ENCODE results near the gene KMT5B. TPM values are rescaled to one million over a fixed set of nuclear protein-coding genes. Genes with fewer than 3 reads are reported as not detected.

The KMT5B gene
- total RNA-seq, 2 experiments from 2014 or later = 22.9 to 23.1 TPM

DNA sequence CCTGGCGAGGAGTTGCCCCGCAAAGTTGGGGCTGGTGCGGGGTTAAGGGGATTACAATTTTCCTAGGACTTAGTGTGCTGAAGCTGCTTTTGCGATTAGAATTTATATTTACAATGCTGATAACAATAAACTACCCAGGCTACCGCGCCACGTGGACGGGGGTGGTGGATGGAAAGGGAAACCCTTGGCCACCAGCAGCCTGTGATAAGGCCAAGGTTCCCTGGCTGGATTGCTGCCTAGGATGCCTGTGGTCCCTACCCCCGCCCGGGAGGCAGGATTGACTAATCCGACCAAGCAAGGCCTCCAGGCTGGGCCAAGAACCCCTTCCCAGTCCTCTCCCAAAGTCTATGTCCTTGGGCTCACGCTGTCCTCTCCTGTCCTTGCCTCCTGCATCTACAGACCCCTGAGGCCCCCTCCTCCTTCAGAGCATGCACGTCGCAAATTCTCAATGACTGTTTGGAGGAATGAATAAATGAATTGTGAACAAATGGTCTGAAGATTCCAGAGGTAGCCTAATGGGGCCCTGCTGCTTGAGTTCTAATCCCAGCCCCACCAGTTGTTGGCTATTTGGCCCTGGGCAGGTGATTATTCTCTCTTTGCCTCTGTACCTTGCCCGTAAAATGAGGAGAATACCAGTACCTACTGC lies 84.3 kb downstream of the KMT5B start:
- H3K36me3 Mint-ChIP-seq (ENCODE audit: low read depth) = peaks cover 3% of the 10 kb centered on the region
- intact Hi-C loops (cut with DNase I, micrococcal nuclease) = loop anchor here in 1 of 2 experiments (10.0 kb wide), 2 partner anchors 626 to 724 kb away; partner anchors contain the start of genes PPP1CA, TBC1D10C and TESMIN
- POLR2A ChIA-PET = no interaction called here
- ATAC-seq (no peak), DNase-seq (no peak)
- CTCF ChIA-PET = no interaction called here
- peaks cover 3% of the 10 kb centered on the region for H3K4me1 Mint-ChIP-seq
- H3K27me3 Mint-ChIP-seq = peaks cover 15% of the 10 kb centered on the region
- no peak overlapping the region for H3K4me3 Mint-ChIP-seq
- H3K9me3 Mint-ChIP-seq (ENCODE audit: low read depth) = peaks cover 8% of the 10 kb centered on the region
- H3K27ac Mint-ChIP-seq = no peak overlapping the region

DNA sequence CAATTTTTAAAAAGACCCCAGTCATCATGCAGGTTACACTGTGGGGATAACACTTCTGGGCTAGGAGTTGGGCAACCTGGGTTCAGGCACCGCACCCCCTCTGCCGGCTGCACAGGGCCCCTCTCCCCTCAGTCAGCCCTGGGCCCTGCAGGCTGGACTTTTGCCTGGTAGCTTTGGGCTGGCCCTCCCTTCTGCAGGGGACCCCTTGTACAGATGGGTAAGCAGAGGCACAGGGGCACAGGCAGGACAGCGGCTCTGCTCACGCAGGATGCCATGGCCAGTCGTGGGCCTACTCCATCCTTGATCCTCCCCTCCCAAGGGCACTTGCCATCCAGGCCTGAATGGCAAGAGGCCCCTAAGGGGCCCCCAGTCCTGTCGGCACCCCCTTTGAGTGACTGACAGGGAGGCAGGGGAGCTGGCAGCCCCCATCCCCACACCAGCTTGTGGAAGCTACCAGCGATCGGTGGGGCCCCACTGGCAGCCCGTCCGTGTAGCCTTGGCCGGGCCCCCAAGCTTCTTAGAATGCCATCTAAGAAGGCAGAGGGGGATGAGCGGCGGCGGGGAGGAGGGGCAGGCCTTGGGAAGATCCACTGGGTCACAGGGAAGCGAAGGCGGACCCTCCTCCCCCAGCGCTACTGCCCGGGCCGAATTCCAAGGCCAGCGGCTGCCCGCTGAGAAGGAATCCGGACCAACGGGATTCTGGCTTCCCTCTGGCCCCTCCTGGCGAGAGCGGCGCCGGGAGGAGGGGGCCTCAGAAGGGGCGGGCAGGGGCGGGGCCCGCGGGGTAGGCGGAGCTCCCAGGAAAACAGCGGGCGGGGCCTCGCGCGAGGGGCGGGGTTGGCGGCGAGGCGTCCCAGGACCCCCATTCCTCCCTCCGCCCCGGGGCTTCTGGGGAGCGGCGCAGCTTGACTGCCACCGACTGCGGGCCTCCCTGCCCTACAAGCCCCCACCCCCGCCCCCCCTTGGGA lies 85.1 kb downstream of the KMT5B start:
- Mint-ChIP-seq H3K4me1 (peaks cover 3% of the 10 kb centered on the region), H3K27me3 (peaks cover 15% of the 10 kb centered on the region), H3K27ac (no peak overlapping the region), H3K4me3 (no peak overlapping the region), H3K36me3 (ENCODE audit: low read depth) (peaks cover 2% of the 10 kb centered on the region), H3K9me3 (ENCODE audit: low read depth) (peaks cover 7% of the 10 kb centered on the region)
- CTCF ChIA-PET = no interaction called here
- intact Hi-C loops (cut with DNase I, micrococcal nuclease) = loop anchor here in 1 of 2 experiments (10.0 kb wide), 2 partner anchors 627 to 723 kb away; partner anchors contain the start of genes PPP1CA, TBC1D10C and TESMIN
- POLR2A ChIA-PET = interaction anchor here (0.7 kb wide), 1 partner anchor 10 kb away, joined by 3 read pairs; no protein-coding TSS in a partner anchor
- DNase-seq (peak; percentile 16), ATAC-seq (no peak)

DNA sequence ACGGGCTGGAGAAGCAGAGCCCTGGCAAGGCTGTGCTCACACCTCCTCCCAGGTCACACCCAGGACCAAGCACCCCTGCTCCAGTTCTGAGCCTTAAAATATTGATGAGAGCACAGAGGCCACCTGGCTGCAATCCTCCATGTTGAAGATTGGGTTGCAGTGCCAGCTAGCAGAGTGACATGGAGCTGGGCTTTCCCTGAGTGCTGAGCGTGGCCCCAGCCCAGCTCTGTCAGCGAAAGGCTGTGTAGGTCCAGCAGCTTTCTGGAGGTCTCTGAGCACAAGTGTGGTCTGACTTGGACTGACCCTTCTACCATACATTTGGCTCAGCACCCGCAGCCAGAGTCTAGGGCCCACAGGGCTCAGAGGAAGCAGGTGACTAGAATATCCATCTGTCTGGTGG lies 87.9 kb downstream of the KMT5B start:
- intact Hi-C loops (cut with DNase I, micrococcal nuclease) = loop anchor here in 1 of 2 experiments (10.0 kb wide), 2 partner anchors 630 to 720 kb away; partner anchors contain the start of genes PPP1CA, TBC1D10C and TESMIN
- Mint-ChIP-seq H3K27ac (no peak overlapping the region), H3K9me3 (ENCODE audit: low read depth) (no peaks in the 10 kb centered on the region), H3K4me1 (peaks cover 9% of the 10 kb centered on the region), H3K4me3 (no peak overlapping the region), H3K36me3 (ENCODE audit: low read depth) (no peaks in the 10 kb centered on the region), H3K27me3 (peaks cover 15% of the 10 kb centered on the region)
- ChIA-PET POLR2A (no interaction called here), CTCF (interaction anchor here (1.4 kb wide), 1 partner anchor 84 kb away, joined by 4 read pairs; no protein-coding TSS in a partner anchor)
- DNase-seq = no peak
- no peak for ATAC-seq

DNA sequence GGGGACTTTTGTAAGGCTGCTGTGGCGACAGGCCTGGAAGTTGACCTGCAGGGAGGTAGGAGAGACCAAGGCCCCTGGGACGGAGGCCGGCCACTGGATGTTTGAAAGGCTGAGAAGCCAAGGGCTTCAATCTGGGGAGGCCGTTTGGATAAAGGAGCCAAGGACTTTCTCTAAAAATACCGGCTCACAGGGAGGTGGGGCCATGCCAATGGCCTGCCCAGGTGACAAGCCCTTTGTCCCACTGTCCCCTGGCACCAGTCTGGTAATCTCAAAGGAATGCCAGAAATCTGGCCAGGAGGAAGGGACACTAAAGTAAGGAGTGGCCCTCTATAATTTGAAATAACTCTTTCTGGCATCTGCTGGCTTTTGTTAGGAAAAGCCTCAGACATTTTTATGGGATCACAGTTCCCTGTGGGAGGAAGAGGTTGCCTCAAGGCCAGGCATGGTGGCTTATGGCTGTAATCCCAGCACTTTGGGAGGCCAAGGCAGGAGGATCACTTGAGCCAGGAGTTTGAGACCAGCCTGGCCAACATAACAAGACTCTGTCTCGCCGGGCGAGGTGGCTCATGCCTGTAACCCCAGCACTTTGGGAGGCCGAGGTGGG lies 90.1 kb downstream of the KMT5B start:
- CTCF ChIA-PET = no interaction called here
- no peaks in the 10 kb centered on the region for H3K36me3 Mint-ChIP-seq (ENCODE audit: low read depth)
- no peak overlapping the region for H3K27ac Mint-ChIP-seq
- intact Hi-C loops (cut with DNase I, micrococcal nuclease) = loop anchor here in 1 of 2 experiments (5.0 to 10.0 kb wide), 3 partner anchors 632 to 719 kb away; partner anchors contain the start of genes CPT1A, PPP1CA, TBC1D10C and TESMIN
- no peaks in the 10 kb centered on the region for H3K9me3 Mint-ChIP-seq (ENCODE audit: low read depth)
- DNase-seq (no peak), ATAC-seq (no peak)
- POLR2A ChIA-PET = no interaction called here
- H3K27me3 Mint-ChIP-seq = no peaks in the 10 kb centered on the region
- H3K4me1 Mint-ChIP-seq = peaks cover 7% of the 10 kb centered on the region
- H3K4me3 Mint-ChIP-seq = no peak overlapping the region

DNA sequence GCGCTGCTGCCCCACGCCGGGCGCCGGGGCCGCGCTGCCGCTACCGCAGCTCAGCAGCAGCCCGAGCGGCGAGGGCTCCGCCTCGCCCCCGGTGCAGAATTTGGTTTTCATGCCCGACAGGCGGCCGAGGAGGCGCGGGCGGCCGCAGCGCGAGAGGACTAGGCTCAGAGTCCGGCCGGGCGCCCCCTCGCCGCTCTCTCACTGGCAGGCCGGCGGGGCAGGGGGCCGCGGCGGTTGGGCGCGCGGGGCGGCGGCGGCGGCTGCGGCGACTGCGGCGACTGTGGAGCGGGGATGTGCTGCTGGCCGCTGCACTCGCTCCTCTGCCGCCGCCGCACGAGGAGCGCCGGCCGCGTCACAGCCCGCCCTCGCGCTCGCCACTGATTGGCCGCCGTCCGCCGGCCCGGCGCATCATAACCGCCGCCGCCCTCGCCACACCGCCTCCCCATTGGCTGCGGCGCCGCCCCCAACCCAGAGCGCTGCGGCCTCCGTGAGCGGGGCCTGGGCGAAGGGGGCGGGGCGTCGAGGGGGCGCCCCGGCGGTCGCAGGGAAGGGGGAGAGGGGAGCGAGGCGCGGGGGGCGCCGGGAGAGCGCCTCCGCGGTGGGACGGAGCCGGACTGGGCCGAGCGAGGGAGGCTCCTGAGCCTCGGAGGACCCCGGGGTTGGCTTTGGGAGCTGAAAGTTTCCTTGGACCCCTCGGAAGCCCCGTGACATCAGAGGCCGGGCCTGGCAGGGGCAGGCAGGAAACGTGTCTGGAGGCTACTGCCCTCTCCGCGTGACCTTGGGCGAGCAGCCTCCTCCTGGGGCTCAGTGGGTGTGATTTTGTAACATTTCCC lies 91.8 kb downstream of the KMT5B start, which contains the start of gene CHKA:
CHKA (minus strand) TSS at position 322 of the 833 bp plus-strand sequence; CDS start at position 111, 211 bp downstream.
- Mint-ChIP-seq H3K27me3 (no peaks in the 10 kb centered on the region), H3K27ac (peak within 1 kb of the TSS; percentile 68), H3K9me3 (ENCODE audit: low read depth) (no peaks in the 10 kb centered on the region), H3K36me3 (ENCODE audit: low read depth) (no peaks in the 10 kb centered on the region), H3K4me3 (peak within 1 kb of the TSS; percentile 71), H3K4me1 (peaks cover 7% of the 10 kb centered on the region)
- ATAC-seq = peak; percentile 97
- DNase-seq = peak; percentile 94
- POLR2A ChIA-PET = no interaction called here
- CTCF ChIA-PET = no interaction called here
- intact Hi-C loops (cut with DNase I, micrococcal nuclease) = loop anchor here (1.0 to 10.0 kb wide), 11 partner anchors 21 to 721 kb away; partner anchors contain the start of genes CDK2AP2 (in 1 of the 2), CPT1A (in 1 of the 2), NDUFS8 (in 1 of the 2) and PPP1CA (in 1 of the 2)

DNA sequence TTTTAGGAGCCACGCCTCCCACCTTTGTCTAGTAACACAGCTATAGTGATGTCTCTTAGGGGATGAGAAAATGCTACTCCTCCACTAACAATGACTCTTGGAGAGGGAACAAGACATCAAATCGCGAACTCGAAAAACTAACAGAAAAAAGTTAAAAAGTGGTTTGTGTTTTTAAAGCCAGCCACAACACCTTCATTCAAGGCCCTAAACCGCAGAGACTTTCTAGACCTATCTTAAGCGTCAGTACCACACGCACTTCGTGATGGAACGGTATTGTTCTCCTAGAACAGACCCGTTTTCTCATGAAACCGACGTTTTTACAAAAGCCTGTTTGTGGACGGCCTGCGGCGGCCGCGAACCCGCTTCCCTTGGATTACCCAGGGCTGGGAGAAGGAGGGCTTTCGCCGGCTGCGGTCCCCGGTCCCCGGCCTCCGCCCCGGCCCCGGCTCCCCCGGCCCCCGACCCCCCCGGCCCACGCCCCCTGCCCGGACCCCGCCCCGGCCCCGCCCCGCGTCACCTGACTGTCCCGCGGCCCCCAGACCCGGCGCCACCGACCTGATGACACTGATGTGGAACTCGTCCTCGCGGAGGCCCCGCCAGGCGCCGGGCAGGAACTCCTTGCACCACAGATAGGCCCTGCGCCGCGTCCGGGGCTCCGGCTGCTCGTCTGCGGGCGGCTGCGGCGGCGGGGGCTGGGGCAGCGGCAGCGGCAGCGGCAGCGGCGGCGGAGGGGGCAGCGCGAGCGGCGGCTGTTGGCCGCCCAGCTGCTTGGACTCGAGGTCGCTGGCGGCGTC lies 92.6 kb downstream of the KMT5B start:
- POLR2A ChIA-PET = no interaction called here
- no peaks in the 10 kb centered on the region for H3K36me3 Mint-ChIP-seq (ENCODE audit: low read depth)
- no peaks in the 10 kb centered on the region for H3K27me3 Mint-ChIP-seq
- peak overlapping the region; percentile 71 for H3K4me3 Mint-ChIP-seq
- intact Hi-C loops (cut with DNase I, micrococcal nuclease) = loop anchor here (1.0 to 10.0 kb wide), 11 partner anchors 22 to 722 kb away; partner anchors contain the start of genes CDK2AP2 (in 1 of the 2), CPT1A (in 1 of the 2), NDUFS8 (in 1 of the 2) and PPP1CA (in 1 of the 2)
- CTCF ChIA-PET = interaction anchor here (0.6 kb wide), 1 partner anchor 11 kb away, joined by 4 read pairs; no protein-coding TSS in a partner anchor
- peak; percentile 12 for ATAC-seq
- H3K4me1 Mint-ChIP-seq = peaks cover 7% of the 10 kb centered on the region
- peak; percentile 66 for DNase-seq
- H3K27ac Mint-ChIP-seq = peak overlapping the region; percentile 68
- no peaks in the 10 kb centered on the region for H3K9me3 Mint-ChIP-seq (ENCODE audit: low read depth)

DNA sequence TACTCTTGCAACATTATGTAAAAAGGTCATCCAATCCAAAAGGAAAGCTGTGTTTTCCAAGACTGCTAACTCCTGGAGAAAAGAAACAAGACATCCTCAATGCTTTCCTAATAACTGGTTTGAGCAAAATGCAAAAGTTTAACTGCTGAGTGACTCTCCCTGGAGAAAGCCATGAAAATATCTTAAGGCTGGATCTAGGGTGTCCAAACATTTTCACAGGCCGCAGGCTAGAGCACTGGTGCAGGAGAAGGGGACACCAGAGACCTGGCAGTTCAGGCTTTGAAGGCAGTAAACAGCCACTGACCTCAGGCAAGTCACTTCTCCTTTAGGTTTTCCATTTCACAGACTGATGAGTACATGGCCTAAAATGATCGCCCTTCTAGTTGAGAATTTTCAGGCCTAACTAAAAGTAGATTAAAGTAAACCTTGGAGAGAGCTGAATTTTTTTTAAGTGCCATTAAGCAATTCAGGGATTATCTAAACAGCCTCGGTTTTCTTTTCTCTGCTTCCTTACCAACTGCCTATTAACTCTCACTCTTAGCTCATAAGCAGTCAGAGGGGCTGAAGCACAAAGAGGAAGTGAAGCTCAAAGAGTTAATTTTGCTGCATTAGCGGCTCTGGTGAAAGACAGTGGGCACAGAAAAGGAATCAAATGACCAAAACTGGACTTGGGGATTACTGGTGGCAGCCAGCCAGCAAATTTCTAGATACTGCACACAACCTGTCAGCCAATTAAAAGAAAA lies 94.2 kb downstream of the KMT5B start:
- intact Hi-C loops (cut with DNase I, micrococcal nuclease) = no loop called here
- H3K36me3 Mint-ChIP-seq (ENCODE audit: low read depth) = no peaks in the 10 kb centered on the region

DNA sequence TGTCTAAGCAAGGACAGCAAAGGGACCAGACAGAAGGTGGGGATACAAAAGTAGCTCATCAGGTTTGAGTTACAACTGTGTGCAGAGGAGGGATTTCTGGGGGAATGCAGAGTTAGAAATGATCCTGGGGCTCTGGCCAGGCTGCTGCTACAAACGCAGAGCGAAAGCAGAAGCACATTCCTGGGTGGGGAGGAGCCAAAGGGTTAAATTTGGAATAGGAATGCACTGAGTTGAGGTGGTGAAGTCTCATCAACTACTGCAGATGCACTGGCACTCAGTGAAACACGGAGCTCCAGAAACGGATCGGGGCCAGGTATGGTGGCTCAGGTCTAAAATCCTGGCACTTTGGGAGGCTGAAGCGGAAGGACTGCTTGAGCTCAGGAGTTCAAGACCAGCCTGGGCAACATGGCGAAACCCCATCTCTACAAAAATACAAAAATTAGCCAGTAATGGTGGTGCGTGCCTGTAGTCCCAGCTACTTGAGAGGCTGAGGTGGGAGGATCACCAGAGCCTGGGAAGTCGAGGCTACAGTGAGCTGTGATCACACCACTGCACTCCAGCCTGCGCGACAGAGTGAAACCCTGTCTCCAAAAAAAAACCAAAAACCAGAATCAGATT lies 95.1 kb downstream of the KMT5B start:
- Mint-ChIP-seq H3K4me3 (no peak overlapping the region), H3K4me1 (peaks cover 7% of the 10 kb centered on the region), H3K27ac (no peak overlapping the region), H3K27me3 (no peaks in the 10 kb centered on the region), H3K36me3 (ENCODE audit: low read depth) (no peaks in the 10 kb centered on the region), H3K9me3 (ENCODE audit: low read depth) (no peaks in the 10 kb centered on the region)
- intact Hi-C loops (cut with DNase I, micrococcal nuclease) = no loop called here
- ATAC-seq (no peak), DNase-seq (no peak)
- ChIA-PET POLR2A (interaction anchor here (0.6 to 1.2 kb wide), 2 partner anchors 9 to 778 kb away, joined by 3 read pairs; no protein-coding TSS in a partner anchor), CTCF (interaction anchor here (0.6 to 1.0 kb wide), 4 partner anchors 27 to 1638 kb away, joined by 3 to 5 read pairs (median 3); partner anchors contain the start of gene DPP3)

More for the DNA sequence above, 94.2 kb downstream of the KMT5B start:
- Mint-ChIP-seq H3K9me3 (ENCODE audit: low read depth) (no peaks in the 10 kb centered on the region), H3K27me3 (no peaks in the 10 kb centered on the region), H3K4me1 (peaks cover 7% of the 10 kb centered on the region), H3K27ac (no peak overlapping the region), H3K4me3 (no peak overlapping the region)
- ChIA-PET POLR2A (interaction anchor here (0.5 to 1.2 kb wide), 4 partner anchors 8 to 779 kb away, joined by 3 to 5 read pairs (median 3); no protein-coding TSS in a partner anchor), CTCF (interaction anchor here (0.6 to 1.0 kb wide), 3 partner anchors 28 to 1639 kb away, joined by 3 to 5 read pairs (median 3); partner anchors contain the start of gene DPP3)
- no peak for ATAC-seq
- no peak for DNase-seq

DNA sequence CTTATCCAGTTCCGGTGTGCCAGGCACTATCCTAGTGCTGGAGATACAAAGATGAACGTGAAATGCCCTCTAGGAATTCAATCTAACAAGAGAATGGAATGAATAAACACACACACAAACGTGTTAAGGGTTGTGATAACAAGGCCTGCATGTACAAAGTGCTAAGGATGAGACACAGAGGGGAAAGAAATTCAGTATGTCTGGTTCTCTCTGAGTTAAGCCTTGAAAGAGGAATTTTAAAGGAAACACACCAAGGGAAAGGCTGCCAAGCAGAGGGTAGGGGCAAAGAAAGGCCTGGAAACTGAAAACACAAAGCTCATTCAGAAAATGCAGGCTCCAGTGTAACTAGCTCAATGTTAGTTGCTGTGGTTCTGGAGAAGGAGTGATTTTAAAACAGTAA lies 96.1 kb downstream of the KMT5B start:
- Mint-ChIP-seq H3K27ac (no peak overlapping the region), H3K9me3 (ENCODE audit: low read depth) (no peaks in the 10 kb centered on the region), H3K4me3 (no peak overlapping the region), H3K27me3 (no peaks in the 10 kb centered on the region), H3K36me3 (ENCODE audit: low read depth) (no peaks in the 10 kb centered on the region), H3K4me1 (peaks cover 5% of the 10 kb centered on the region)
- ChIA-PET CTCF (no interaction called here), POLR2A (interaction anchor here (0.7 to 1.0 kb wide), 2 partner anchors 76 to 424 kb away, joined by 3 to 5 read pairs; no protein-coding TSS in a partner anchor)
- ATAC-seq (no peak), DNase-seq (no peak)
- intact Hi-C loops (cut with DNase I, micrococcal nuclease) = no loop called here
